Measurements from ENCODE around the gene ZNF304.

The ZNF304 gene

GRCh38 chr19:57350877-57351805 lies at the start of gene ZNF304:
Gene ZNF304 (plus strand): TSS chr19:57351271. CDS start chr19:57351665, 394 bp downstream.
- peak; percentile 93 for DNase-seq

- no peak for DNase-seq
These were observed 49.0 kb upstream of the ZNF304 start for GRCh38 chr19:57302020-57302465.

- DNase-seq: no peak
These were observed 48.2 kb upstream of the ZNF304 start for GRCh38 chr19:57302727-57303401.

- no peak for DNase-seq
These were observed 46.0 kb upstream of the ZNF304 start for GRCh38 chr19:57305056-57305455.

GRCh38 chr19:57308514-57308913 lies 42.6 kb upstream of the ZNF304 start:
- no peak for DNase-seq

- no peak for DNase-seq
These were observed 40.3 kb upstream of the ZNF304 start for GRCh38 chr19:57310792-57311191.

- no peak for DNase-seq
These were observed 36.9 kb upstream of the ZNF304 start for GRCh38 chr19:57314146-57314545.

- no peak for DNase-seq
These were observed 33.6 kb upstream of the ZNF304 start for GRCh38 chr19:57317503-57317902.

- no peak for DNase-seq
These were observed 31.2 kb upstream of the ZNF304 start for GRCh38 chr19:57319869-57320179.

- peak; percentile 94 for DNase-seq
These were observed 30.6 kb upstream of the ZNF304 start, which contains the start of gene ZNF543 for GRCh38 chr19:57320180-57321084. Gene ZNF543 (plus strand): TSS chr19:57320472. CDS start chr19:57320854, 382 bp downstream.

- no peak for DNase-seq
These were observed 30.0 kb upstream of the ZNF304 start for GRCh38 chr19:57321116-57321515.

GRCh38 chr19:57321751-57322150 lies 29.3 kb upstream of the ZNF304 start:
- no peak for DNase-seq

- DNase-seq: no peak
These were observed 26.1 kb upstream of the ZNF304 start for GRCh38 chr19:57324992-57325391.

- DNase-seq: no peak
These were observed 23.1 kb upstream of the ZNF304 start for GRCh38 chr19:57327993-57328392.

- no peak for DNase-seq
These were observed 16.9 kb upstream of the ZNF304 start for GRCh38 chr19:57334191-57334590.

GRCh38 chr19:57338877-57339276 lies 12.2 kb upstream of the ZNF304 start:
- no peak for DNase-seq

- no peak for DNase-seq
These were observed 8.5 kb upstream of the ZNF304 start for GRCh38 chr19:57342582-57342981.

GRCh38 chr19:57348136-57348535 lies 2.9 kb upstream of the ZNF304 start:
- DNase-seq: no peak

GRCh38 chr19:57351867-57352266 lies 796 bp downstream of the ZNF304 start:
- no peak for DNase-seq

- no peak for DNase-seq
These were observed 4.8 kb downstream of the ZNF304 start for GRCh38 chr19:57355916-57356315.

- DNase-seq: no peak
These were observed 6.3 kb downstream of the ZNF304 start for GRCh38 chr19:57357406-57357805.

- no peak for DNase-seq
These were observed 8.2 kb downstream of the ZNF304 start for GRCh38 chr19:57359300-57359699.

GRCh38 chr19:57362419-57362818 lies 11.3 kb downstream of the ZNF304 start:
- no peak for DNase-seq
